Smooth muscle cell (in vitro differentiated cells): ENCODE data around the gene AK4. TPM values are rescaled to one million over a fixed set of nuclear protein-coding genes. Genes with fewer than 3 reads are reported as not detected.

ENCODE experiments used
- DNase-seq: peaks from one replicate; lab custom pipeline; 2025; ENCODE audit not compliant: unreplicated experiment; lab: John Stamatoyannopoulos, UW
- H2AFZ ChIP-seq: fragments of 200-600 bp; sonication (generic); 2 replicates; pipeline ENCODE4 v1.6.0; 2016; ENCODE audit warnings: antibody characterized with exemption, low read depth, mild to moderate bottlenecking
- H3F3A ChIP-seq: fragments of 200-600 bp; sonication (generic); 2 replicates; pipeline ENCODE4 v1.6.0; 2017; ENCODE audit warnings: antibody characterized with exemption, low read depth
- H3K27ac ChIP-seq: fragments of 200-600 bp; sonication (generic); 2 replicates; pipeline ENCODE4 v1.5.1; 2016; ENCODE audit warnings: low read depth, mild to moderate bottlenecking
- H3K27me3 ChIP-seq: fragments of 200-600 bp; sonication (generic); 2 replicates; pipeline ENCODE4 v1.6.1; 2016; ENCODE audit warnings: low read depth, mild to moderate bottlenecking
- H3K36me3 ChIP-seq: fragments of 200-600 bp; sonication (generic); 2 replicates; pipeline ENCODE4 v1.5.1; 2016; ENCODE audit warnings: low read depth
- H3K4me1 ChIP-seq: fragments of 200-600 bp; sonication (generic); 2 replicates; pipeline ENCODE4 v1.5.1; 2016; ENCODE audit warnings: low read depth
- H3K4me2 ChIP-seq: fragments of 200-600 bp; sonication (generic); 2 replicates; pipeline ENCODE4 v1.6.0; 2016; ENCODE audit warnings: mild to moderate bottlenecking
- H3K4me3 ChIP-seq: fragments of 200-600 bp; sonication (generic); 2 replicates; pipeline ENCODE4 v1.5.1; 2016; ENCODE audit warnings: mild to moderate bottlenecking
- H3K79me2 ChIP-seq: fragments of 200-600 bp; sonication (generic); 2 replicates; pipeline ENCODE4 v1.6.0; 2016; ENCODE audit warnings: low read depth, mild to moderate bottlenecking
- H3K9ac ChIP-seq: fragments of 200-600 bp; sonication (generic); 2 replicates; pipeline ENCODE4 v1.6.0; 2016; ENCODE audit warnings: low read depth
- H3K9me3 ChIP-seq: fragments of 200-600 bp; sonication (generic); replicated peaks from 2 replicates; pipeline ENCODE4 v1.5.1; 2016; ENCODE audit warnings: low read depth
- H4K20me1 ChIP-seq: fragments of 200-600 bp; sonication (generic); 2 replicates; pipeline ENCODE4 v1.6.0; 2016; ENCODE audit warnings: low read depth
- CTCF ChIP-seq: fragments of 200-600 bp; sonication (generic); IDR thresholded peaks from 2 replicates; pipeline ENCODE4 v1.5.1; 2017; ENCODE audit warnings: borderline replicate concordance, mild to moderate bottlenecking, antibody characterized with exemption; ENCODE audit not compliant: insufficient read depth, poor library complexity, severe bottlenecking
- WGBS: methylation state at CpG from one replicate; pipeline ENCODE4 v1.1.7; 2016; ENCODE audit warnings: low lambda C conversion rate; 5-methylcytosine and 5-hydroxymethylcytosine counted together
- polyA plus RNA-seq: library from polyadenylated mRNA; unstranded; fragments of >200 nt; fragmentation: Nextera tagmentation; extraction: Ambion mirVana; gene quantifications from 2 replicates; pipeline ENCODE4 v1.2.1, GENCODE V29; 2016
- total RNA-seq: library from RNA; depleted of rRNA; stranded (reverse); fragments of >200 nt; gene quantifications from 2 replicates; pipeline ENCODE4 v1.2.3, GENCODE V29; 2014

The AK4 gene
- total and polyA plus RNA-seq, 2 experiments from 2014 or later = 52.9 to 61.4 TPM

GRCh38 chr1:65193129-65193695 is 45.2 kb downstream of the AK4 start:
- H3K4me1 ChIP-seq = peaks cover 7% of the 10 kb centered on the region
- no peak overlapping the region for H2AFZ ChIP-seq
- H3K4me3 ChIP-seq = no peak overlapping the region
- no peak overlapping the region for H3K27ac ChIP-seq
- no peak overlapping the region for H3K4me2 ChIP-seq
- no peak for TF ChIP-seq CTCF
- H3K9me3 ChIP-seq = no peaks in the 10 kb centered on the region
- H3K36me3 ChIP-seq = no peaks in the 10 kb centered on the region
- H3F3A ChIP-seq = no peaks in the 10 kb centered on the region
- 93% methylated on average over 5 of the region's 5 CpGs for WGBS
- no peaks in the 10 kb centered on the region for H3K27me3 ChIP-seq
- peaks cover 100% of the 10 kb centered on the region for H4K20me1 ChIP-seq
- no peak overlapping the region for H3K9ac ChIP-seq
- no peak for DNase-seq
- peaks cover 5% of the 10 kb centered on the region for H3K79me2 ChIP-seq

GRCh38 chr1:65195495-65196417 is 47.8 kb downstream of the AK4 start:
- Histone ChIP-seq H3K4me2 (no peak overlapping the region), H3K4me3 (no peak overlapping the region), H2AFZ (no peak overlapping the region), H3K79me2 (peaks cover 5% of the 10 kb centered on the region), H3K9me3 (no peaks in the 10 kb centered on the region), H3K27me3 (no peaks in the 10 kb centered on the region), H3K9ac (no peak overlapping the region), H3F3A (no peaks in the 10 kb centered on the region), H3K36me3 (no peaks in the 10 kb centered on the region), H4K20me1 (peaks cover 100% of the 10 kb centered on the region), H3K27ac (no peak overlapping the region), H3K4me1 (no peaks in the 10 kb centered on the region)
- no peak for DNase-seq
- WGBS = 93% methylated on average over 9 of the region's 9 CpGs
- TF ChIP-seq CTCF = no peak

- H3K36me3 ChIP-seq = no peaks in the 10 kb centered on the region
- no peaks in the 10 kb centered on the region for H3K27me3 ChIP-seq
- no peak for DNase-seq
- H3K9ac ChIP-seq = no peak overlapping the region
- WGBS = 94% methylated on average over 5 of the region's 5 CpGs
- H4K20me1 ChIP-seq = peaks cover 100% of the 10 kb centered on the region
- no peak overlapping the region for H3K4me3 ChIP-seq
- no peaks in the 10 kb centered on the region for H3K79me2 ChIP-seq
- no peak for TF ChIP-seq CTCF
- H3K4me1 ChIP-seq = no peaks in the 10 kb centered on the region
- no peaks in the 10 kb centered on the region for H3K9me3 ChIP-seq
- H3K27ac ChIP-seq = no peak overlapping the region
- H3K4me2 ChIP-seq = no peak overlapping the region
- no peak overlapping the region for H2AFZ ChIP-seq
- H3F3A ChIP-seq = no peaks in the 10 kb centered on the region
Observed at GRCh38 chr1:65196926-65197325, 48.9 kb downstream of the AK4 start.

- Histone ChIP-seq H3K9me3 (no peaks in the 10 kb centered on the region), H3K27me3 (no peaks in the 10 kb centered on the region), H3F3A (no peaks in the 10 kb centered on the region), H3K4me1 (no peaks in the 10 kb centered on the region), H3K4me3 (no peak overlapping the region), H3K79me2 (no peaks in the 10 kb centered on the region), H3K36me3 (no peaks in the 10 kb centered on the region), H3K9ac (no peak overlapping the region), H3K27ac (no peak overlapping the region), H2AFZ (no peak overlapping the region), H4K20me1 (peaks cover 100% of the 10 kb centered on the region), H3K4me2 (no peak overlapping the region)
- DNase-seq = no peak
- 84% methylated on average over 4 of the region's 4 CpGs for WGBS
- no peak for TF ChIP-seq CTCF
Observed at GRCh38 chr1:65197636-65198035, 49.6 kb downstream of the AK4 start.
